Measurements from ENCODE around the gene PRKCZ. TPM values are rescaled to one million over a fixed set of nuclear protein-coding genes. Genes with fewer than 3 reads are reported as not detected.

PRKCZ gene
- total RNA-seq, 3 donors from 2014 or later (not counting 1 experiment from before 2014, with no cell fraction given) = 25.1 to 37.1 (median 30.5) TPM

GRCh38 chr1:2157856-2158255, 107.6 kb downstream of the PRKCZ start:
- Mint-ChIP-seq H3K4me3 (no peak overlapping the region), H3K4me1 (peaks cover 6 to 21% of the 10 kb centered on the region in 2 donors), H3K9me3 (peaks cover 0 to 3% of the 10 kb centered on the region in 2 donors), H3K27ac (no peak overlapping the region), H3K27me3 (ENCODE audit: low read depth in 2 of 2) (no peaks in the 10 kb centered on the region), H3K36me3 (no peaks in the 10 kb centered on the region)
- intact Hi-C loops (cut with micrococcal nuclease) = no loop called here
- TF ChIP-seq CTCF (IDR thresholded peaks at IDR 0.05) = no peak
- H3K9me3 ChIP-seq (ENCODE audit: control insufficient read depth, insufficient read depth, low read length) = no peaks in the 10 kb centered on the region
- H3K27ac ChIP-seq (ENCODE audit: low read length) = no peak overlapping the region
- 94% methylated on average over 19 of the region's 19 CpGs for whole genome bisulfite sequencing (ENCODE audit: insufficient coverage)
- ATAC-seq (no peak), DNase-seq (no peak)
- H3K4me1 ChIP-seq (ENCODE audit: control insufficient read depth, insufficient read depth, low read length) = peaks cover 11% of the 10 kb centered on the region
- no peak overlapping the region for H3K4me3 ChIP-seq (ENCODE audit: low read length)
- H3K27me3 ChIP-seq (ENCODE audit: control insufficient read depth, insufficient read depth, low read length) = no peaks in the 10 kb centered on the region
- peaks cover 12% of the 10 kb centered on the region for H3K36me3 ChIP-seq (ENCODE audit: control insufficient read depth, insufficient read depth, low read length)

GRCh38 chr1:2158272-2158671, 108.1 kb downstream of the PRKCZ start:
- no peak for TF ChIP-seq CTCF (IDR thresholded peaks at IDR 0.05)
- peaks cover 15% of the 10 kb centered on the region for H3K36me3 ChIP-seq (ENCODE audit: control insufficient read depth, insufficient read depth, low read length)
- intact Hi-C loops (cut with micrococcal nuclease) = no loop called here

GRCh38 chr1:2159124-2159523, 108.9 kb downstream of the PRKCZ start:
- H3K9me3 Mint-ChIP-seq = peaks cover 0 to 3% of the 10 kb centered on the region in 2 donors
- Histone ChIP-seq H3K4me3 (ENCODE audit: low read length) (no peak overlapping the region), H3K4me1 (ENCODE audit: control insufficient read depth, insufficient read depth, low read length) (peaks cover 11% of the 10 kb centered on the region), H3K27me3 (ENCODE audit: control insufficient read depth, insufficient read depth, low read length) (no peaks in the 10 kb centered on the region), H3K9me3 (ENCODE audit: control insufficient read depth, insufficient read depth, low read length) (no peaks in the 10 kb centered on the region), H3K36me3 (ENCODE audit: control insufficient read depth, insufficient read depth, low read length) (peaks cover 15% of the 10 kb centered on the region), H3K27ac (ENCODE audit: low read length) (no peak overlapping the region)
- peaks cover 6 to 23% of the 10 kb centered on the region in 2 donors for H3K4me1 Mint-ChIP-seq
- intact Hi-C loops (cut with micrococcal nuclease) = no loop called here
- no peak overlapping the region for H3K4me3 Mint-ChIP-seq
- ATAC-seq = no peak
- no peaks in the 10 kb centered on the region for H3K36me3 Mint-ChIP-seq
- no peak overlapping the region for H3K27ac Mint-ChIP-seq
- no peaks in the 10 kb centered on the region for H3K27me3 Mint-ChIP-seq (ENCODE audit: low read depth in 2 of 2)
- WGBS (ENCODE audit: insufficient coverage) = 93% methylated on average over 18 of the region's 18 CpGs
- no peak for TF ChIP-seq CTCF (IDR thresholded peaks at IDR 0.05)
- DNase-seq = no peak

More at GRCh38 chr1:2158272-2158671, 108.1 kb downstream of the PRKCZ start:
- WGBS (ENCODE audit: insufficient coverage) = 94% methylated on average over 16 of the region's 16 CpGs
- Mint-ChIP-seq H3K4me1 (peaks cover 6 to 23% of the 10 kb centered on the region in 2 donors), H3K27me3 (ENCODE audit: low read depth in 2 of 2) (no peaks in the 10 kb centered on the region), H3K27ac (no peak overlapping the region), H3K9me3 (peaks cover 0 to 3% of the 10 kb centered on the region in 2 donors), H3K4me3 (no peak overlapping the region), H3K36me3 (no peaks in the 10 kb centered on the region)
- peaks cover 11% of the 10 kb centered on the region for H3K4me1 ChIP-seq (ENCODE audit: control insufficient read depth, insufficient read depth, low read length)
- no peaks in the 10 kb centered on the region for H3K9me3 ChIP-seq (ENCODE audit: control insufficient read depth, insufficient read depth, low read length)
- ATAC-seq (no peak), DNase-seq (no peak)
- H3K27me3 ChIP-seq (ENCODE audit: control insufficient read depth, insufficient read depth, low read length) = no peaks in the 10 kb centered on the region
- H3K4me3 ChIP-seq (ENCODE audit: low read length) = no peak overlapping the region
- no peak overlapping the region for H3K27ac ChIP-seq (ENCODE audit: low read length)
